Trophoblast cell (in vitro differentiated cells and primary cell): Measurements from ENCODE around the gene TMA16.

Experiments used
- DNase-seq, 2 donors: peaks; one replicate each; pipeline ENCODE4 v3.0.0-alpha.2; 2016
- H2AFZ ChIP-seq: 2 replicates; pipeline ENCODE4 v1.6.1; 2013; ENCODE audit warnings: low read length, moderate library complexity, mild to moderate bottlenecking; ENCODE audit not compliant: insufficient read depth, poor library complexity
- H2AK5ac ChIP-seq: 2 replicates; pipeline ENCODE4 v1.6.1; 2013; ENCODE audit warnings: mild to moderate bottlenecking, low read length
- H2BK120ac ChIP-seq: 2 replicates; pipeline ENCODE4 v1.6.1; 2013; ENCODE audit warnings: low read length, mild to moderate bottlenecking, moderate library complexity; ENCODE audit not compliant: insufficient read depth, poor library complexity
- H2BK12ac ChIP-seq: 2 replicates; pipeline ENCODE4 v1.6.1; 2013; ENCODE audit warnings: mild to moderate bottlenecking, low read length, moderate library complexity
- H2BK5ac ChIP-seq: 2 replicates; pipeline ENCODE4 v1.6.1; 2013; ENCODE audit warnings: low read length, low read depth, moderate library complexity, mild to moderate bottlenecking; ENCODE audit not compliant: poor library complexity
- H3K14ac ChIP-seq: 2 replicates; pipeline ENCODE4 v1.6.1; 2013; ENCODE audit warnings: mild to moderate bottlenecking, low read length
- H3K18ac ChIP-seq: 2 replicates; pipeline ENCODE4 v1.6.1; 2013; ENCODE audit warnings: mild to moderate bottlenecking, low read length
- H3K23ac ChIP-seq: 2 replicates; pipeline ENCODE4 v1.6.1; 2013; ENCODE audit warnings: low read length
- H3K27ac ChIP-seq: 2 replicates; pipeline ENCODE4 v1.5.1; 2013; ENCODE audit warnings: low read depth, mild to moderate bottlenecking, inconsistent platforms, low read length, moderate library complexity
- H3K27me3 ChIP-seq: 2 replicates; pipeline ENCODE4 v1.6.1; 2013; ENCODE audit warnings: inconsistent platforms, mild to moderate bottlenecking, low read length, moderate library complexity; ENCODE audit not compliant: insufficient read depth
- H3K36me3 ChIP-seq, 2 experiments: 1 replicate in 1 of 2; 2 replicates in 1 of 2; pipeline ENCODE4 v1.6.1; 2013; ENCODE audit warnings: low read length in 2 of 2, mild to moderate bottlenecking in 2 of 2, moderate library complexity in 1 of 2; ENCODE audit not compliant: insufficient read depth in 2 of 2, control insufficient read depth in 1 of 2
- H3K4ac ChIP-seq: 2 replicates; pipeline ENCODE4 v1.6.1; 2013; ENCODE audit warnings: low read depth, mild to moderate bottlenecking, low read length, moderate library complexity
- H3K4me1 ChIP-seq, 2 experiments: 1 replicate in 1 of 2; 2 replicates in 1 of 2; pipeline ENCODE4 v1.6.1; 2013; ENCODE audit warnings: low read length in 2 of 2, mild to moderate bottlenecking in 2 of 2, moderate library complexity in 1 of 2; ENCODE audit not compliant: insufficient read depth in 2 of 2, control insufficient read depth in 1 of 2
- H3K4me2 ChIP-seq: 2 replicates; pipeline ENCODE4 v1.6.1; 2013; ENCODE audit warnings: inconsistent platforms, mild to moderate bottlenecking, low read length, moderate library complexity
- H3K4me3 ChIP-seq: 2 replicates; pipeline ENCODE4 v1.5.1; 2013; ENCODE audit warnings: mild to moderate bottlenecking, low read depth, low read length, inconsistent platforms
- H3K79me1 ChIP-seq: one replicate; pipeline ENCODE4 v1.6.1; 2013; ENCODE audit warnings: low read length
- H3K79me2 ChIP-seq: 2 replicates; pipeline ENCODE4 v1.6.1; 2013; ENCODE audit warnings: low read length, mild to moderate bottlenecking; ENCODE audit not compliant: control insufficient read depth, insufficient read depth, poor library complexity
- H3K9ac ChIP-seq: 2 replicates; pipeline ENCODE4 v1.6.1; 2013; ENCODE audit warnings: mild to moderate bottlenecking, low read length
- H3K9me3 ChIP-seq: 2 replicates; pipeline ENCODE4 v1.6.1; 2013; ENCODE audit warnings: low read depth, mild to moderate bottlenecking, control low read depth, inconsistent platforms, low read length; ENCODE audit not compliant: insufficient read depth
- H4K12ac ChIP-seq: 2 replicates; pipeline ENCODE4 v1.6.1; 2013; ENCODE audit warnings: low read depth, mild to moderate bottlenecking, low read length, moderate library complexity
- H4K8ac ChIP-seq: 2 replicates; pipeline ENCODE4 v1.6.1; 2013; ENCODE audit warnings: low read depth, mild to moderate bottlenecking, low read length, moderate library complexity
- H4K91ac ChIP-seq: one replicate; pipeline ENCODE4 v1.6.1; 2013; ENCODE audit warnings: low read depth, mild to moderate bottlenecking, low read length, moderate library complexity
- whole genome bisulfite sequencing: extraction: QIAGEN DNeasy Blood & Tissue Kit; methylation state at CpG from one replicate; pipeline ENCODE4 v1.1.7; 2013; ENCODE audit warnings: missing lambda C conversion rate; ENCODE audit not compliant: insufficient read length, insufficient coverage; ENCODE audit errors: extremely low coverage; 5-methylcytosine and 5-hydroxymethylcytosine counted together

Gene TMA16

GRCh38 chr4:163527172-163527571, 32.7 kb downstream of the TMA16 start:
- no peak overlapping the region for H2BK12ac ChIP-seq
- H3K4me3 ChIP-seq = no peak overlapping the region
- H3K4ac ChIP-seq = no peak overlapping the region
- H2AK5ac ChIP-seq = no peak overlapping the region
- no peak overlapping the region for H2AFZ ChIP-seq
- DNase-seq = no peak
- H3K9ac ChIP-seq = no peak overlapping the region
- no peak overlapping the region for H4K8ac ChIP-seq
- H3K79me1 ChIP-seq = no peaks in the 10 kb centered on the region
- no peak overlapping the region for H4K12ac ChIP-seq
- H3K4me2 ChIP-seq = no peak overlapping the region
- H3K27me3 ChIP-seq = no peaks in the 10 kb centered on the region
- H2BK120ac ChIP-seq = no peak overlapping the region
- H3K18ac ChIP-seq = no peak overlapping the region
- no peak overlapping the region for H3K14ac ChIP-seq
- H3K79me2 ChIP-seq = no peaks in the 10 kb centered on the region
- H3K9me3 ChIP-seq = no peaks in the 10 kb centered on the region
- H3K36me3 ChIP-seq = peaks cover 0 to 7% of the 10 kb centered on the region in 2 experiments
- no peak overlapping the region for H3K23ac ChIP-seq
- no peaks in the 10 kb centered on the region for H3K4me1 ChIP-seq
- no peak overlapping the region for H3K27ac ChIP-seq
- H2BK5ac ChIP-seq = no peak overlapping the region
- no peak overlapping the region for H4K91ac ChIP-seq
- no CpG with 5 or more reads among the region's 2 CpGs for WGBS

- H3K4me1 ChIP-seq = no peaks in the 10 kb centered on the region
- no peak overlapping the region for H4K12ac ChIP-seq
- WGBS = no CpG with 5 or more reads among the region's 4 CpGs
- no peak overlapping the region for H3K18ac ChIP-seq
- no peaks in the 10 kb centered on the region for H3K9me3 ChIP-seq
- H4K91ac ChIP-seq = no peak overlapping the region
- H3K9ac ChIP-seq = no peak overlapping the region
- H4K8ac ChIP-seq = no peak overlapping the region
- no peak overlapping the region for H3K14ac ChIP-seq
- H2AK5ac ChIP-seq = no peak overlapping the region
- H3K23ac ChIP-seq = no peak overlapping the region
- no peaks in the 10 kb centered on the region for H3K79me2 ChIP-seq
- H2BK12ac ChIP-seq = no peak overlapping the region
- H3K36me3 ChIP-seq = peaks cover 0 to 4% of the 10 kb centered on the region in 2 experiments
- H2BK5ac ChIP-seq = no peak overlapping the region
- no peak overlapping the region for H3K27ac ChIP-seq
- no peak overlapping the region for H3K4me2 ChIP-seq
- no peak overlapping the region for H2AFZ ChIP-seq
- H2BK120ac ChIP-seq = no peak overlapping the region
- no peak overlapping the region for H3K4ac ChIP-seq
- H3K27me3 ChIP-seq = no peaks in the 10 kb centered on the region
- H3K4me3 ChIP-seq = no peak overlapping the region
- no peaks in the 10 kb centered on the region for H3K79me1 ChIP-seq
- DNase-seq = no peak
These were observed 34.2 kb downstream of the TMA16 start for GRCh38 chr4:163528653-163529052.

GRCh38 chr4:163534056-163534455, 39.6 kb downstream of the TMA16 start:
- H2BK120ac ChIP-seq = no peak overlapping the region
- H3K36me3 ChIP-seq = no peaks in the 10 kb centered on the region
- no peak overlapping the region for H2AK5ac ChIP-seq
- H3K27me3 ChIP-seq = no peaks in the 10 kb centered on the region
- H3K79me1 ChIP-seq = no peaks in the 10 kb centered on the region
- no peak overlapping the region for H4K8ac ChIP-seq
- no peak overlapping the region for H3K4me2 ChIP-seq
- H3K4ac ChIP-seq = no peak overlapping the region
- H3K14ac ChIP-seq = no peak overlapping the region
- WGBS = no CpG with 5 or more reads among the region's 4 CpGs
- H2BK12ac ChIP-seq = no peak overlapping the region
- no peak overlapping the region for H2AFZ ChIP-seq
- no peak overlapping the region for H2BK5ac ChIP-seq
- no peak overlapping the region for H3K23ac ChIP-seq
- H3K79me2 ChIP-seq = no peaks in the 10 kb centered on the region
- no peak overlapping the region for H3K4me3 ChIP-seq
- no peak overlapping the region for H3K9ac ChIP-seq
- no peak for DNase-seq
- no peak overlapping the region for H4K12ac ChIP-seq
- no peaks in the 10 kb centered on the region for H3K9me3 ChIP-seq
- H4K91ac ChIP-seq = no peak overlapping the region
- no peak overlapping the region for H3K27ac ChIP-seq
- no peaks in the 10 kb centered on the region for H3K4me1 ChIP-seq
- H3K18ac ChIP-seq = no peak overlapping the region

- Histone ChIP-seq H3K9me3 (no peaks in the 10 kb centered on the region), H4K12ac (no peak overlapping the region), H3K23ac (no peak overlapping the region), H3K79me2 (no peaks in the 10 kb centered on the region), H3K9ac (no peak overlapping the region), H3K4ac (no peak overlapping the region), H2BK5ac (no peak overlapping the region), H3K27me3 (no peaks in the 10 kb centered on the region), H3K36me3 (no peaks in the 10 kb centered on the region), H2AFZ (no peak overlapping the region), H2AK5ac (no peak overlapping the region), H3K27ac (no peak overlapping the region), H3K14ac (no peak overlapping the region), H3K4me1 (no peaks in the 10 kb centered on the region), H3K4me2 (no peak overlapping the region), H3K79me1 (no peaks in the 10 kb centered on the region), H4K91ac (no peak overlapping the region), H2BK12ac (no peak overlapping the region), H4K8ac (no peak overlapping the region), H3K18ac (no peak overlapping the region), H2BK120ac (no peak overlapping the region), H3K4me3 (no peak overlapping the region)
- no CpG with 5 or more reads among the region's 1 CpG for WGBS
- DNase-seq = no peak
These were observed 41.2 kb downstream of the TMA16 start for GRCh38 chr4:163535657-163536056.
